Chondrocyte (in vitro differentiated cells): ENCODE data around the gene FIZ1. TPM values are rescaled to one million over a fixed set of nuclear protein-coding genes. Genes with fewer than 3 reads are reported as not detected.
A peak's percentile ranks its signal among the peaks of the same experiment; 100 is the strongest.
"Not testable (repeated sequence)": the region's sequence is repeated elsewhere in the genome, so short reads cannot be mapped to it uniquely, and the experiment has no call there.

Experiments
- DNase-seq: peaks from one replicate; pipeline ENCODE4 v3.0.0; 2021; ENCODE audit warnings: mixed read lengths, low spot score
- H3K27ac Mint-ChIP-seq: one replicate; pipeline ENCODE4 v1.8.0; 2021; ENCODE audit warnings: mild to moderate bottlenecking, moderate library complexity, mixed read lengths; ENCODE audit not compliant: unreplicated experiment
- H3K27me3 Mint-ChIP-seq: 2 replicates; pipeline ENCODE4 v1.8.0; 2021; ENCODE audit warnings: low read depth, mixed read lengths
- H3K36me3 Mint-ChIP-seq: 2 replicates; pipeline ENCODE4 v1.8.0; 2021; ENCODE audit warnings: low read depth, mixed read lengths
- H3K4me1 Mint-ChIP-seq: 2 replicates; pipeline ENCODE4 v1.8.0; 2021; ENCODE audit warnings: low read depth, mild to moderate bottlenecking, mixed read lengths
- H3K4me3 Mint-ChIP-seq: one replicate; pipeline ENCODE4 v1.8.0; 2021; ENCODE audit warnings: mild to moderate bottlenecking, moderate library complexity, mixed read lengths; ENCODE audit not compliant: unreplicated experiment
- H3K9me3 Mint-ChIP-seq: 2 replicates; pipeline ENCODE4 v1.8.0; 2021; ENCODE audit warnings: low read depth, mixed read lengths
- CTCF ChIP-seq: fragments of 200-600 bp; sonication (generic); IDR thresholded peaks from 2 replicates; pipeline ENCODE4 v1.5.0; 2021; ENCODE audit warnings: antibody characterized with exemption, mild to moderate bottlenecking, moderate library complexity
- total RNA-seq: library from RNA; stranded (reverse); gene quantifications from 3 replicates; pipeline ENCODE4 v1.2.1, GENCODE V29; 2021

FIZ1 gene
- total RNA-seq, 1 donor from 2014 or later = 11.3 TPM

GRCh38 chr19:55588738-55589137, 10.6 kb downstream of the FIZ1 start:
- Mint-ChIP-seq H3K9me3 (no peaks in the 10 kb centered on the region), H3K36me3 (peaks cover 4% of the 10 kb centered on the region), H3K27me3 (no peaks in the 10 kb centered on the region), H3K27ac (no peak overlapping the region), H3K4me1 (peaks cover 23% of the 10 kb centered on the region), H3K4me3 (no peak overlapping the region)
- no peak for TF ChIP-seq CTCF
- DNase-seq = no peak

- Mint-ChIP-seq H3K36me3 (peaks cover 2% of the 10 kb centered on the region), H3K27ac (peak overlapping the region; percentile 66), H3K27me3 (no peaks in the 10 kb centered on the region), H3K4me1 (peaks cover 24% of the 10 kb centered on the region), H3K4me3 (peak overlapping the region; percentile 74), H3K9me3 (no peaks in the 10 kb centered on the region)
- TF ChIP-seq CTCF = no peak
- no peak for DNase-seq
Measured at GRCh38 chr19:55586976-55587668, 12.2 kb downstream of the FIZ1 start.

GRCh38 chr19:55585658-55586339, 13.5 kb downstream of the FIZ1 start:
- TF ChIP-seq CTCF = no peak
- DNase-seq = no peak
- Mint-ChIP-seq H3K27ac (peak overlapping the region; percentile 95), H3K9me3 (no peaks in the 10 kb centered on the region), H3K4me3 (peak overlapping the region; percentile 74), H3K27me3 (no peaks in the 10 kb centered on the region), H3K36me3 (no peaks in the 10 kb centered on the region), H3K4me1 (peaks cover 37% of the 10 kb centered on the region)

GRCh38 chr19:55584871-55585270, 14.4 kb downstream of the FIZ1 start:
- Mint-ChIP-seq H3K4me3 (no peak overlapping the region), H3K27me3 (no peaks in the 10 kb centered on the region), H3K9me3 (no peaks in the 10 kb centered on the region), H3K36me3 (peaks cover under 1% of the 10 kb centered on the region), H3K27ac (no peak overlapping the region), H3K4me1 (peaks cover 39% of the 10 kb centered on the region)
- DNase-seq = no peak
- no peak for TF ChIP-seq CTCF

GRCh38 chr19:55583897-55584296, 15.4 kb downstream of the FIZ1 start:
- peaks cover 44% of the 10 kb centered on the region for H3K4me1 Mint-ChIP-seq
- H3K27ac Mint-ChIP-seq, H3K4me3 Mint-ChIP-seq, DNase-seq, H3K36me3 Mint-ChIP-seq, H3K27me3 Mint-ChIP-seq, H3K9me3 Mint-ChIP-seq: not testable (repeated sequence)

GRCh38 chr19:55582284-55582683, 17.0 kb downstream of the FIZ1 start:
- H3K36me3 Mint-ChIP-seq, H3K27me3 Mint-ChIP-seq, DNase-seq, H3K9me3 Mint-ChIP-seq: not testable (repeated sequence)
- H3K27ac Mint-ChIP-seq = peak overlapping the region; percentile 63
- peaks cover 41% of the 10 kb centered on the region for H3K4me1 Mint-ChIP-seq
- H3K4me3 Mint-ChIP-seq = peak overlapping the region; percentile 0
